AG04450 (cell line): ENCODE results near the gene STAT3. TPM values are rescaled to one million over a fixed set of nuclear protein-coding genes. Genes with fewer than 3 reads are reported as not detected.

Experiments used
- CTCF ChIA-PET: fragments of 300-600, 350-600 bp; formaldehyde crosslinking; extraction: SDS; loops from one replicate; lab custom pipeline; 2022; ENCODE audit warnings: antibody characterized with exemption, inconsistent platforms; lab: Charles Lee
- POLR2A ChIA-PET: fragments of 350-600 bp; formaldehyde crosslinking; extraction: SDS; loops from one replicate; lab custom pipeline; 2021; ENCODE audit warnings: antibody characterized with exemption, inconsistent platforms; lab: Yijun Ruan, JAX
- DNase-seq: peaks from one replicate; pipeline ENCODE4 v3.0.0-alpha.2; 2011; ENCODE audit warnings: low read depth, low spot score
- H3K27ac ChIP-seq: one replicate; pipeline ENCODE4 v1.5.1; 2012; ENCODE audit warnings: low read depth, low read length, control low read depth
- H3K27me3 ChIP-seq: one replicate; pipeline ENCODE4 v1.6.0; 2012; ENCODE audit warnings: low read length; ENCODE audit not compliant: control insufficient read depth, insufficient read depth
- H3K4me3 ChIP-seq: 2 replicates; pipeline ENCODE4 v1.5.1; 2011; ENCODE audit warnings: mild to moderate bottlenecking, low read depth, low read length, control low read depth
- H3K9me3 ChIP-seq: 2 replicates; pipeline ENCODE4 v1.5.1; 2012; ENCODE audit warnings: low read length; ENCODE audit not compliant: control insufficient read depth, insufficient read depth
- polyA plus RNA-seq: library from polyadenylated mRNA; depleted of rRNA; stranded (reverse); fragments of >200 nt; gene quantifications from 2 replicates; pipeline ENCODE4 v1.2.3, GENCODE V29; 2011
- TF ChIP-seq, protein P1 (sequence below): IDR thresholded peaks from 2 replicates; pipeline ENCODE4 v1.5.1; 2011; ENCODE audit warnings: low read depth, low read length, control low read depth, inconsistent platforms

STAT3 gene
- polyA plus RNA-seq, 1 experiment, result 77.1 TPM

GRCh38 chr17:42271779-42272035 is 116.5 kb downstream of the STAT3 start:
- DNase-seq, result no peak
- ChIA-PET CTCF (no interaction called here), POLR2A (no interaction called here)
- H3K27ac ChIP-seq, result no peak overlapping the region
- H3K9me3 ChIP-seq, result no peaks in the 10 kb centered on the region
- H3K27me3 ChIP-seq, result no peaks in the 10 kb centered on the region
- H3K4me3 ChIP-seq, result no peak overlapping the region
- TF ChIP-seq, protein P1, sequence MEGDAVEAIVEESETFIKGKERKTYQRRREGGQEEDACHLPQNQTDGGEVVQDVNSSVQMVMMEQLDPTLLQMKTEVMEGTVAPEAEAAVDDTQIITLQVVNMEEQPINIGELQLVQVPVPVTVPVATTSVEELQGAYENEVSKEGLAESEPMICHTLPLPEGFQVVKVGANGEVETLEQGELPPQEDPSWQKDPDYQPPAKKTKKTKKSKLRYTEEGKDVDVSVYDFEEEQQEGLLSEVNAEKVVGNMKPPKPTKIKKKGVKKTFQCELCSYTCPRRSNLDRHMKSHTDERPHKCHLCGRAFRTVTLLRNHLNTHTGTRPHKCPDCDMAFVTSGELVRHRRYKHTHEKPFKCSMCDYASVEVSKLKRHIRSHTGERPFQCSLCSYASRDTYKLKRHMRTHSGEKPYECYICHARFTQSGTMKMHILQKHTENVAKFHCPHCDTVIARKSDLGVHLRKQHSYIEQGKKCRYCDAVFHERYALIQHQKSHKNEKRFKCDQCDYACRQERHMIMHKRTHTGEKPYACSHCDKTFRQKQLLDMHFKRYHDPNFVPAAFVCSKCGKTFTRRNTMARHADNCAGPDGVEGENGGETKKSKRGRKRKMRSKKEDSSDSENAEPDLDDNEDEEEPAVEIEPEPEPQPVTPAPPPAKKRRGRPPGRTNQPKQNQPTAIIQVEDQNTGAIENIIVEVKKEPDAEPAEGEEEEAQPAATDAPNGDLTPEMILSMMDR, result no peak

DNA sequence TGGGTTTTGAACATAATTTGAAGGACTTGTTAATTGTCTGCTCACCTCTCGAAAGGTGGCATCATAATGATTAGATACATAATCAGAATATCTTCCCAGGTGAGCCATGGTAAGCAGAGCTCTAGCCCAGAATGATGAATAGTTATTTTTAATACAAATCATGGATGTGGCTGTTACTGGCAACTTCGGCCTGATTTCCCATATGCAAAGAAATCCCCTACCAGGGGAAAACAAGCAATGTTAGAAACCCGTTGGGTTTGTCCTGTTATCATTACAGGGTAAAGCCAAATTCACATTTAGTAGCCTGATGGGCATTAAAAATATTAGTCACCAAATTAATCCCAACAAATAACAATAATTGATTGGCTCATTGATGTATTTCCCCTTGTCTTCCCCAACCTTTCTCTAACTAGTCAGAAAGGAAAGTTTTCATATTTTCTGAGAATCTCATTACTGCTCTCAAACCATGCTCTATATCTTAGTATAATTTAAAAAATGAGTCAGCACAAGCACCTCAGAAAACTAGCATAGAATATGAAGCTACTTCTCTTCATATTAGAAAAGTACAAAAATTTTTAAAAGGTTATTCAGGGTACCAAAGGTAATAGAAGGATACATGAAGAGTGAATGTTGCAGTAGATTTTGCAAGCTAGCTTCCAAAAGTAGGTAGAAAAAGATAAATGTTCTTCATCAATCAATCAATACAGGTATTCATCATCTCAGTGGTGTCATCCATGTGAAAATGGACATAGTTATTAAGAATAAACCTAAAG is 117.0 kb downstream of the STAT3 start:
- DNase-seq, result no peak
- no peak overlapping the region for H3K4me3 ChIP-seq
- H3K9me3 ChIP-seq, result no peaks in the 10 kb centered on the region
- ChIA-PET POLR2A (no interaction called here), CTCF (no interaction called here)
- no peak overlapping the region for H3K27ac ChIP-seq
- no peaks in the 10 kb centered on the region for H3K27me3 ChIP-seq
- TF ChIP-seq, protein P1, result no peak

DNA sequence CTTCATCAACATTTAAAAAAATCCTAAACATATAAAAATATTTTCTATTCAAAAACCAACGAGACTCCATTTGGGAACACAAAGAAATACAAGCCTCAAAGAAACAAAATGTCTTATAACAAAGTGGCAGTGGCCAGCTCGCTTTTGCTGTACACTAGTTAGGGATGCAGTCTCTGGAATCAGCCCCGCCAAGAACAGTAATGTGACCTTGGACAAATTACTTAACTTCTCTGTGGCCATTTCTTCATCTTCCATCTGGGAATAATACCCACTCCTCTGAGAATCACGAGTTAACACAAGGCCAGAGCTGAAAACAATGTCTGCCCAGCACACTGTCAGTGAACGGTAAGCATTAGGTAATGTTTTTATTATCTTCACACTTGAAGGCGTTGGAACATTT is 117.6 kb downstream of the STAT3 start:
- no peak for DNase-seq
- Histone ChIP-seq H3K27me3 (no peaks in the 10 kb centered on the region), H3K4me3 (no peak overlapping the region), H3K9me3 (no peaks in the 10 kb centered on the region), H3K27ac (no peak overlapping the region)
- CTCF ChIA-PET, result interaction anchor here (1.2 kb wide), 1 partner anchor 48 kb away, joined by 5 read pairs; no protein-coding TSS in a partner anchor
- TF ChIP-seq, protein P1, result no peak
- POLR2A ChIA-PET, result interaction anchor here (0.6 kb wide), 1 partner anchor 293 kb away, joined by 3 read pairs; no protein-coding TSS in a partner anchor

DNA sequence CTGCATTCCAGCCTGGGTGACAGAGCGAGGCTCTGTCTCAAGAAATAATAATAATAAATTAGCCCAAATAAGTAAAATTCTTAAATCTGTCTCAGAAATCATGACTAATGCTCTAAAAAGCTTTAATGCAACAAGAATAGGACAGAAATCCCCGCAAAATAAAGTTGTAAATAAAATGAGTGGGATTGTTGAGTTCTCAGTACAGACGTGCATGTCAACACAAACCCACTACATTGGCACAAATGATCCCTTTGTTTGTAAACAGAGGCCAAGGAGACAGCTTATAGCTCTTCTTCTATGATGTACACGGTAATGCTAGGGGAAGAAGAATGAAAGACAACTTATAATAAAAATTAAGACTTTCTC is 118.1 kb downstream of the STAT3 start:
- Histone ChIP-seq H3K27me3 (no peaks in the 10 kb centered on the region), H3K27ac (no peak overlapping the region), H3K4me3 (no peak overlapping the region), H3K9me3 (no peaks in the 10 kb centered on the region)
- no peak for DNase-seq
- TF ChIP-seq, protein P1, result no peak
- ChIA-PET CTCF (interaction anchor here (0.7 to 1.2 kb wide), 2 partner anchors 48 to 247 kb away, joined by 4 to 5 read pairs; no protein-coding TSS in a partner anchor), POLR2A (interaction anchor here (0.6 kb wide), 1 partner anchor 293 kb away, joined by 3 read pairs; no protein-coding TSS in a partner anchor)

GRCh38 chr17:42268236-42268635 is 120.0 kb downstream of the STAT3 start:
- DNase-seq, result no peak
- ChIA-PET CTCF (interaction anchor here (1.5 kb wide), 1 partner anchor 46 kb away, joined by 5 read pairs; no protein-coding TSS in a partner anchor), POLR2A (no interaction called here)
- Histone ChIP-seq H3K27ac (no peak overlapping the region), H3K4me3 (no peak overlapping the region), H3K27me3 (no peaks in the 10 kb centered on the region), H3K9me3 (no peaks in the 10 kb centered on the region)
- TF ChIP-seq, protein P1, result no peak
